GM21576 (cell line): Measurements from ENCODE around the gene PACSIN2.
"Not testable (repeated sequence)": the region's sequence is repeated elsewhere in the genome, so short reads cannot be mapped to it uniquely, and the experiment has no call there.

Source experiments
- ATAC-seq: cut with Tn5 transposase; IDR thresholded peaks from one replicate; pipeline ENCODE4 v1.9.1; 2021; ENCODE audit warnings: mild to moderate bottlenecking, moderate library complexity; ENCODE audit not compliant: unreplicated experiment

The PACSIN2 gene

GRCh38 chr22:42967933-42968332 lies 47.0 kb downstream of the PACSIN2 start:
- no peak for ATAC-seq

- ATAC-seq: no peak
These were observed 47.9 kb downstream of the PACSIN2 start for GRCh38 chr22:42967005-42967404.

DNA sequence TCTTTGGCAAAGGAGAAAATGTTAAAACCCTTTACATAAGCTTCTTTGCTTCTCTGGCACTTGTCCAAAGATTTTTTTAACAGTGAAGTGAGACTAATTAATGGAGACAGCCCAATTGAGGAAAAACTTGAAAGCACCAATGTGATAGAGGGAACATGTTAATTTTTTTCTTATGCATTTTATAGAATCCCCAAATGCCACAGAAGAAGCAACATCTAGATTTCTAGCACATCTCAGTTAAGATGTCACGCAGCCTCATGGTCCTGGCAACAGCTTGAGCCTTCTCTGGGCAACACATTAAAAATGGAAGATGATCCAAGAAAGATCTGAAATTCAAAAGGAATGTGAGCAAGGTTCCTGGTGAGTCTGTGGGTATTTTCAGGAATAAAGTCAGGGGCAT lies 48.5 kb downstream of the PACSIN2 start:
- no peak for ATAC-seq

GRCh38 chr22:42964994-42965699 lies 49.8 kb downstream of the PACSIN2 start:
- ATAC-seq: no peak

DNA sequence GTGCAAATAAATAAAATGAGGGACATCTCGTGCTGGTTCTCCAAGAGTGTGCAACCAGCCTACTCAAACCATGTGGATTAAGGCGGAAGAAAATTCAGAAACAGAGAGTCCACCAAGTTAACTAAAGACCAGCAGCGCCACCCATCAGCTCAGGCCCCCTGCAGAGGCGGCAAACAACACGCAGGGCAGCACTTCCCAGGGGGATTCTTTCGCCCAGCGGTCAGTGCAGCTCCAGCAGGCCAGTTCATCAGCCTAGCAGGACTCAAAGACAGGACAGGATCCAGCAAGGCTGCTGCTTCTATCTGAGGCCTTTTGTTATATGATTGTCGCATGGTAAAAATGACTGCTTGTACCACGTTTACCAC lies 51.7 kb downstream of the PACSIN2 start:
- ATAC-seq: no peak

DNA sequence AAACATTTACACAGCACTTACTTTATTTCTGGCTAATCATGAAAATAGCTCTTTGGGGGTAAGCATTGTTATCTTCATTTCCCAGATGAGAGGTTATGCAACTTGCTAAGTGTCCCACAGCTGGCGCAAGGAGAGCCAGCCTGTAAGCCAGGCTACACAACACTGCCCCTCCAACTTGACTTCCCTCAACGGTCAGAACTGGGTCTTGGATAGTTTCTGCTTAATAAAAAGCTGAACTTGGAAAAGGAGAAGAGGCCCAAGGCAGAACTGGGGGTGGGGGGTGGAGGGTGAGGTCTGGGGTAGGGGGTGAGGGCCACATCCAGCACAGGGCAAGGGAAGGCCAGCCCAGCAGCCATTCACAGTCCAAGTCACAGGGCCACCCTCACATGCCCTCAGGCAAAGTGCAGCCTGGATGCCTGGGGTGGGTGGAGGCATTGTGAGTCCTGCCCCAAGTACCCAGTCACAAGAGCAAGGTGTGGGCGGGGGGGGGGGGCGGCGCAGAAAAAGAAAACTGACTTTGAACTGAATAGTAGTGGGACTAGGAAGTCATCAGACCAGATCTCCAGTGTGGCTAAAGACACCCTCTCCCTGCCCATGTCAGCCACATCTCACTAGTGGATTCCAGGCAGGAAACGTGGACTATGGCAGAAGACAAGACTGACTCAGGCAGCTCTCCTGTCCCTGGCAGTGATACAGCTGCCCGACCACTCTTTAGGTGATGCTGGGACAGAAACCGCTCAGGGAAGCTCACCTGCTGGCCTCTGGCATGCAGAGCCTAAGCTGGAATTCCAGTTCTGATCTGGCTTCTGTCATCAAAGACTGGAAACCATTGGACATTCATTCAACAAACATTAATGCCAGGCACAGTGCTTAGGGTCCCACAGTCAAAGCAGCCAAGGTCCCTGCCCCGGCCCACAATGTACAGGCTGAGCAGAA lies 52.4 kb downstream of the PACSIN2 start:
- ATAC-seq: no peak

DNA sequence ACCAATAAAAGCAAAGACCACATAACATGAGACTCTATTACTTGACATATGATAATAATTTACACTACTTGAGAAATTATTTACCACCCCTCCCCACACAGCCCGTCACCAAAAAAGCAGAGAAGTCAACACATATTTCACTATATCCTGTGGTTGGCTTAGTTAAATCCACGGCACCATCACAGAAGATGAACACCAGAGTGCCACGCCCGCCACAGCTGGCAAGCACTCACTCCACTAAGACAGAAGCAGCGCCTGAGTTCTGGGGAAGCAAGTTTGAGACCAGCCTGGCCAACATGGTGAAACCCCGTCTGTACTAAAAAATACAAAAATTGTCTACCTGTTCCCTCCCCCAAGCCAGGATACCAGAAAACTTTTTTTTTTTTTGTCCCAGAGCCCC lies 53.1 kb downstream of the PACSIN2 start:
- no peak for ATAC-seq

DNA sequence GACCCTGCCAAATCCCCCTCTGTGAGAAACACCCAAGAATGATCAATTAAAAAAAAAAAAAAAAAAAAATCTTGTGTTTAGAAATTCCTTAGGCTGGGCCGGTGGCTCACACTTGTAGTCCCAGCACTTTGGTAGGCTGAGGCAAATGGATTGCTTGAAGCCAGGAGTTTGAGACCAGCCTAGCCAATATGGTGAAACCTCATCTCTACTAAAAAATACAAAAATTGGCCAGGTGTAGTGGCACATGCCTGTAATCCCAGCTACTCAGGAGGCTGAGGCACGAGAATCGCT lies 53.6 kb downstream of the PACSIN2 start:
- not testable (repeated sequence) for ATAC-seq

GRCh38 chr22:42960531-42961399 lies 54.2 kb downstream of the PACSIN2 start:
- no peak for ATAC-seq

DNA sequence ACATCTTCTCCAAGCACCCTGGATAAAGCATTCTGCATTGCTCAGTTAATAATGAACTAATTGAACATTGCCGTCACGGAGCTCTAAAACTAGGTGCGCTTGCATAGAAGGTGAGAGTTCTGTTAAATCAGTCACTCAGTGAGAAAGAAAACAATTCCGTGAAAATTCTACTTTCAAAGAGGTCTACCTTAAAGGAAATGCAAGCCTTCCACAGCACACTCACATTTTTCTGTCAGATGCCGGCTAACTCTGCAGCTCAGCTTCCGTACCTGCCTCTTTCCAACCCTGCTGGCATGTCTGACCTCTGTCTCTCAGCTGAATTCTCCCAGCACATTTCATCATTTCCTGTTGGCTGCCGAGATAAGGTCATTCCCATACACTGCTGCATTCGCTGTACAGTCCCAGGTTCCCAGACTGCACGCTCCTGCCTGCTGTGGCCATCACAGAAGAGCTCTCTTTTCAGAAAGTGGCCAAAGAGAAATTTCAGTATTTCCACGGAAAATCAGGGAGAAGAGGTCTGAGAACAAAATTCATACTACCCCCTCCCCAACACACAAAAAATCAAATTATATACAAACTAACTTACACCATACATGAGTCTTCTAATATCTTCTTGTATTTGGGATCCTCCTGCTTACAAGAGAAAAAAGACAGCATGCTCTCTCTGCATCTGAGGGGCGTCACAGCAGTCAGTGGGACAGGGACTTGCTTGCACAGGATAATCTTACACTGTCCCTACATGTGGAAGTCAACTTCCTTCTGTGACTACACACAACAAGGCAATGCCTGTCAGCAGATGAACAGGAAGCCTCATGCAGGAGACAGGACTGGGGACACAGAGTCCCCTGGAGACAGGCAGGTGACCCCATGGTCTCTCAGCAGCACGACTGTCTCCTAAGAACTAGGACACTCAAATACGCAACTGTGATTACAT lies 55.1 kb downstream of the PACSIN2 start:
- no peak for ATAC-seq

DNA sequence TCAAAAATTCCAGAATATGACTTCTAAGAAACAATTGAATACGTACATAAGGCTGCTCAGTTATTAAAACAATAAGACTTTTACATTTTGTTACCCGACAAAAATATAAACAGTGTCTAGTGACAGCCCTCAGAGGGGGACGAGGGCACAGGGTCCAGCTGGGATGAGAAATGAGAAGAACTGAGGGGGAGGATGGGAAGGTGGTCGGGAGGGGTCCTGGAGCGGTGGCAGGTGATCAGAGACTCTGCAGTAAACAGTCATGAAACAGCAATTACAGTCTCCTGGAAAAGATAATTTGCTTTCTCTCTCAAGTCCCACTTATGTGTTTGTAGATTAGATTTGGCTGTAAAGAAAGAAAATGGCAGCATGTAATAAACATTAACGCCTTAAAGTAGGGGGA lies 56.0 kb downstream of the PACSIN2 start:
- ATAC-seq: no peak

DNA sequence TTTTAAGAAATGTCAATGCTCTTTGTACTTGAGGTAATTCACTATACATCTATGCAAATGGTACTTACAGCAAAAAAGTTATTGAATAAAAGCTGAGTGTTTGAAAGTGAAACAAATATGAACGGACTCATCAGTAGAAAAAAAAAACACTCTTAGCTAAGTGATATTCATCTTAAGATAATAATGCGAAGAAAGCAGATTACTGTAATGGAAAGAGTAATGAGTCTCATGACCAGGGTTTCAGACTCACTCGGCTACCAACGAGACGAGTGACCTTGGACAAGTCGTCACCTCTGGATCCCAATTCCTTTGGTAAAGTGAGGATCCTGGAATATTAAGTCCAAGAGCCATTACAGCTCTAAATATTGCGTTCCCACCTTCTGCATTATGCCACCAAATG lies 57.0 kb downstream of the PACSIN2 start:
- ATAC-seq: no peak

DNA sequence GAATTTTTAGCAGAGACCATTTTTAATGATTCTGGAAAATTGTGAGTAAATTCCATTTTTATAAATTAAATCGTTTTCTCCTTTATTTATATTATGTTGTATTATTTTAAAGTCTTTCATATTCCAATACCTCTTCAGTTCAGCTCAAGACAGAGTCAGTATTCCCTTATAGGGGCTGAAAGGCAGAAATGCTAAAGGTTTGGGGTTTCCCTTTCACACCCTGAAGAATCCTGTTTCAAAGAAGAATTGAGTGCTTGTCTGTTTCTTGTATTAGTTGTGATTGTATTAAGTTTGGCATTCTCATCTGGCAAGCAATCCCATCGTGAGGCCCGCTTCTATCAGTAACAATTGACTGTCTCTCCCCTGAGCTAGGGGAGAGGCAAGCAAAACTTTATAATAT lies 57.4 kb downstream of the PACSIN2 start:
- no peak for ATAC-seq

DNA sequence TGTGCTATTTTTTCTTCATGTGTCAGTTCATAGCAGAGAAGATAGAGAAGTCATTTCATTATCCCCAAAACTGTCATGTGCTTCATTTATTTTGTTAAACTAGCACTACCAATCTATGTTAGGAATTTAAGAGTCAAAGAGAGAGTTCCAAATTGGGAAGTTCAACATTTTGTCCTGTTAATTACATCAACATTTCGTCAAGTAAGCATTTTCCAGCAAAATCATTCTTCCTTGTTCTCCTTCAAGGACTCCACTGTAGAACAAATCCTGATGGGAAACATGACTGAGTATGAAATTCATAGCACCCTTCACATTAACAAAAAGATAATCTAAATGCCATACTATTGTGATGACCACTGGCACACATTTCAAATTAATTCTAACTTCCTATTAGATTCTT lies 59.1 kb downstream of the PACSIN2 start:
- no peak for ATAC-seq

GRCh38 chr22:42955087-42955635 lies 59.8 kb downstream of the PACSIN2 start:
- no peak for ATAC-seq

GRCh38 chr22:42953751-42954150 lies 61.2 kb downstream of the PACSIN2 start:
- not testable (repeated sequence) for ATAC-seq

GRCh38 chr22:42951093-42951710 lies 63.7 kb downstream of the PACSIN2 start:
- no peak for ATAC-seq

- ATAC-seq: no peak
These were observed 64.7 kb downstream of the PACSIN2 start for GRCh38 chr22:42950281-42950680.

- no peak for ATAC-seq
These were observed 65.8 kb downstream of the PACSIN2 start for GRCh38 chr22:42949159-42949558.

DNA sequence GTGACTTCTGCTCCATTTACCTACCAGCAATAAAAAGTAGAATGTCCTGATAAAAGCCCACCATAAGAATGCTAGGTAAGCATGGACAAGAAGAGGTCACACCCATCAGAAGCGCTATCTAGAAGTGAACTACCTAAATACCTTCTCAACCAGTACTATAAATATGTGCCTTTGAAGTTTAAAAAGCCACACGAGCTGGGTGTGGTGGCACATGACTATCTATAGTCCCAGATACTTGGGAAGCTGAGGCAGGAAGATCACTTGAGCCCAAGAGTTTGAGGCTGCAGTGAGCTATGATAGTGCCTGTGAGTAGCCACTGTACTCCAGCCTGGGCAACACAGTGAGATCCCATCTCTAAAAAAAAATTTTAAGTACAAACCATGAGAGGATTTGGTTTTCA lies 66.7 kb downstream of the PACSIN2 start:
- ATAC-seq: no peak
